HCT116 (cell line): ENCODE results near the gene HAT1. TPM values are rescaled to one million over a fixed set of nuclear protein-coding genes. Genes with fewer than 3 reads are reported as not detected.

Source experiments
- ATAC-seq: fragments of 200-7000 bp; cut with Tn5 transposase; 2 replicates; pipeline ENCODE4 v1.9.1; 2020; ENCODE audit warnings: mild to moderate bottlenecking, moderate library complexity
- BruUV-seq: library from RNA; stranded (reverse); fragments of 400-500 nt; replicated peaks from 2 replicates; lab custom pipeline; 2021; lab: Mats Ljungman, UMichigan
- CTCF ChIA-PET: fragments of 300-600 bp; sonication (Branson Sonifier 250); formaldehyde crosslinking; loops from one replicate; lab custom pipeline; 2021; ENCODE audit warnings: antibody characterized with exemption; lab: Charles Lee
- POLR2A ChIA-PET: fragments of 300-600, 350-600 bp; sonication (Branson Sonifier 250); formaldehyde crosslinking; loops from one replicate; lab custom pipeline; 2021; ENCODE audit warnings: antibody characterized with exemption; lab: Charles Lee
- RAD21 ChIA-PET, 2 experiments: fragments of 300-600 bp; sonication (Branson Sonifier 250); formaldehyde crosslinking; loops; one replicate each; lab custom pipeline; 2023; ENCODE audit warnings: low total read pairs in 2 of 2; ENCODE audit not compliant: uncharacterized antibody in 2 of 2, unreplicated experiment in 2 of 2, low non-redundant PET in 1 of 2; lab: Charles Lee
- DNase-seq: peaks from one replicate; pipeline ENCODE4 v3.0.0-alpha.2; 2010; ENCODE audit warnings: low read depth, low spot score
- H2AFZ ChIP-seq: fragments of 200-600 bp; shearing (Covaris generic), sonication (generic); 2 replicates; pipeline ENCODE4 v1.6.1; 2017; ENCODE audit warnings: low read depth, mixed run types, mixed read lengths, antibody characterized with exemption, low read length; ENCODE audit not compliant: poor library complexity, severe bottlenecking
- H3K27ac ChIP-seq: 2 replicates; pipeline ENCODE4 v1.5.1; 2012; ENCODE audit warnings: low read depth, low read length
- H3K27me3 ChIP-seq: fragments of 200-600 bp; sonication (generic); 2 replicates; pipeline ENCODE4 v1.6.1; 2016; ENCODE audit warnings: mixed run types, low read length, mixed read lengths; ENCODE audit not compliant: insufficient read depth
- H3K36me3 ChIP-seq, 2 experiments: fragments of 200-500 bp in 1 of 2; fragments of 200-600 bp in 1 of 2; sonication (Bioruptor generic) in 1 of 2; sonication (generic) in 1 of 2; 2 replicates each; pipeline versions ENCODE4 v1.5.1 to v1.6.1; 2014 to 2016; ENCODE audit warnings: low read length in 2 of 2, inconsistent platforms in 1 of 2, mixed read lengths in 1 of 2, mixed run types in 1 of 2; ENCODE audit not compliant: insufficient read depth in 2 of 2, control insufficient read depth in 1 of 2
- H3K4me1 ChIP-seq, 2 experiments: fragments of 200-600 bp in 1 of 2; sonication (generic) in 1 of 2; 2 replicates each; pipeline versions ENCODE4 v1.5.1 to v1.6.1; 2012 to 2017; ENCODE audit warnings: low read length in 2 of 2, inconsistent platforms in 1 of 2, mild to moderate bottlenecking in 1 of 2, mixed read lengths in 1 of 2, mixed run types in 1 of 2, moderate library complexity in 1 of 2; ENCODE audit not compliant: insufficient read depth in 2 of 2, control insufficient read depth in 1 of 2
- H3K4me2 ChIP-seq: fragments of 200-600 bp; sonication (generic); 2 replicates; pipeline ENCODE4 v1.6.1; 2017; ENCODE audit warnings: mixed run types, low read length, mixed read lengths
- H3K4me3 ChIP-seq, 2 experiments: fragments of 200-600 bp in 1 of 2; sonication (generic) in 1 of 2; replicated peaks in 1 of 2; 2 replicates each; pipeline ENCODE4 v1.5.1; 2011 to 2016; ENCODE audit warnings: low read length in 2 of 2, control low read depth in 1 of 2, low read depth in 1 of 2, mild to moderate bottlenecking in 1 of 2, mixed read lengths in 1 of 2, mixed run types in 1 of 2
- H3K79me2 ChIP-seq: fragments of 200-600 bp; sonication (generic); 2 replicates; pipeline ENCODE4 v1.6.1; 2017; ENCODE audit warnings: mild to moderate bottlenecking, mixed run types, low read length, moderate library complexity, mixed read lengths; ENCODE audit not compliant: insufficient read depth
- H3K9ac ChIP-seq: fragments of 200-600 bp; sonication (generic); 2 replicates; pipeline ENCODE4 v1.6.1; 2016; ENCODE audit warnings: low read length, mixed read lengths
- H3K9me2 ChIP-seq: fragments of 200-600 bp; sonication (generic), shearing (Covaris generic); 2 replicates; pipeline ENCODE4 v1.6.1; 2017; ENCODE audit warnings: mixed run types, mild to moderate bottlenecking, moderate library complexity; ENCODE audit not compliant: insufficient read depth
- H3K9me3 ChIP-seq, 2 experiments: fragments of 200-500 bp in 1 of 2; fragments of 200-600 bp in 1 of 2; sonication (Bioruptor generic) in 1 of 2; sonication (generic) in 1 of 2; 2 replicates each; pipeline ENCODE4 v1.6.1; 2014 to 2017; ENCODE audit warnings: low read length in 2 of 2, mixed read lengths in 2 of 2, inconsistent platforms in 1 of 2, low read depth in 1 of 2, mild to moderate bottlenecking in 1 of 2, mixed run types in 1 of 2, moderate library complexity in 1 of 2; ENCODE audit not compliant: control insufficient read depth in 1 of 2, insufficient read depth in 1 of 2
- H4K20me1 ChIP-seq: fragments of 200-600 bp; sonication (generic), shearing (Covaris generic); 2 replicates; pipeline ENCODE4 v1.6.1; 2017; ENCODE audit warnings: mixed run types, mild to moderate bottlenecking, moderate library complexity; ENCODE audit not compliant: insufficient read depth
- CTCF ChIP-seq, 3 experiments: fragments of 200-600 bp in 1 of 3; sonication (generic) in 1 of 3; IDR thresholded peaks in 2 of 3; conservative IDR thresholded peaks in 1 of 3; 2 replicates each; pipeline ENCODE4 v1.5.1; 2012 to 2017; ENCODE audit warnings: low read depth in 2 of 3, low read length in 2 of 3, antibody characterized with exemption in 1 of 3, borderline replicate concordance in 1 of 3, control low read depth in 1 of 3, mild to moderate bottlenecking in 1 of 3, mixed read lengths in 1 of 3, mixed run types in 1 of 3, moderate library complexity in 1 of 3; ENCODE audit not compliant: insufficient read depth in 1 of 3
- FOSL1 ChIP-seq: IDR thresholded peaks from 2 replicates; pipeline ENCODE4 v1.6.1; 2012; ENCODE audit warnings: low read depth
- REST ChIP-seq: IDR thresholded peaks from 2 replicates; pipeline ENCODE4 v1.6.1; 2012; ENCODE audit warnings: low read depth
- SIN3A ChIP-seq: IDR thresholded peaks from 2 replicates; pipeline ENCODE4 v1.6.1; 2012; ENCODE audit warnings: low read depth
- SP1 ChIP-seq: IDR thresholded peaks from 2 replicates; pipeline ENCODE4 v1.6.1; 2012; ENCODE audit warnings: low read depth
- TCF7L2 ChIP-seq: IDR thresholded peaks from 2 replicates; pipeline ENCODE4 v1.7.0; 2011; ENCODE audit warnings: borderline replicate concordance, inconsistent platforms; ENCODE audit not compliant: insufficient read depth, insufficient read length; ENCODE audit errors: extremely low read depth
- intact Hi-C: fragments of 100-400 bp; cut with micrococcal nuclease; formaldehyde crosslinking; loops from 2 replicates; pipeline ENCODE4 v1.10.0; 2022
- total RNA-seq: library from RNA; stranded (reverse); gene quantifications from one replicate; pipeline ENCODE4 v1.2.1, GENCODE V29; 2021; ENCODE audit not compliant: unreplicated experiment

The HAT1 gene
- total RNA-seq, 1 experiment from 2014 or later = 72.6 TPM

- H3K9me3 ChIP-seq = no peaks in the 10 kb centered on the region
- H3K4me3 ChIP-seq = no peak overlapping the region
- ATAC-seq (no peak), DNase-seq (no peak)
- intact Hi-C loops = no loop called here
- ChIA-PET CTCF (no interaction called here), RAD21 (no interaction called here), POLR2A (no interaction called here)
- TF ChIP-seq REST = no peak
- no peak for TF ChIP-seq SIN3A
- no peak for TF ChIP-seq CTCF (IDR thresholded peaks at IDR 0.05 in 2 of 3, conservative IDR thresholded peaks at IDR 0.05 in 1 of 3; ENCODE audit: borderline replicate concordance in 1 of 3, insufficient read depth in 1 of 3, low read depth in 2 of 3, low read length in 2 of 3)
- TF ChIP-seq TCF7L2 = no peak
- TF ChIP-seq FOSL1 = no peak
- no peak for TF ChIP-seq SP1
- H3K27ac ChIP-seq = no peak overlapping the region
- no peak overlapping the region for H3K9ac ChIP-seq
- no peak overlapping the region for H2AFZ ChIP-seq
- no peaks in the 10 kb centered on the region for H4K20me1 ChIP-seq
- H3K4me1 ChIP-seq = peaks cover 0 to 7% of the 10 kb centered on the region in 2 experiments; a peak in 2 of 4 replicates
- H3K4me2 ChIP-seq = no peak overlapping the region
- no peaks in the 10 kb centered on the region for H3K79me2 ChIP-seq
- no peaks in the 10 kb centered on the region for H3K9me2 ChIP-seq
- H3K36me3 ChIP-seq = no peaks in the 10 kb centered on the region
- no peaks in the 10 kb centered on the region for H3K27me3 ChIP-seq
- no TSS peak for BruUV-seq
Measured at GRCh38 chr2:171910494-171910893, 11.8 kb upstream of the HAT1 start.
